GM10248 (cell line): Measurements from ENCODE around the gene VSTM2B.
A peak's percentile ranks its signal among the peaks of the same experiment; 100 is the strongest.
"Not testable (repeated sequence)": the region's sequence is repeated elsewhere in the genome, so short reads cannot be mapped to it uniquely, and the experiment has no call there.

Experiments used
- CTCF ChIA-PET: fragments of 300-600 bp; sonication (Branson Sonifier 250); formaldehyde crosslinking; extraction: SDS; loops from one replicate; lab custom pipeline; 2021; ENCODE audit warnings: antibody characterized with exemption; lab: Yijun Ruan, JAX
- POLR2A ChIA-PET: fragments of 350-650 bp; sonication (Branson Sonifier 250); formaldehyde crosslinking; extraction: SDS; loops from one replicate; lab custom pipeline; 2020; ENCODE audit warnings: antibody characterized with exemption; lab: Yijun Ruan, JAX
- DNase-seq: peaks from one replicate; pipeline ENCODE4 v3.0.0; 2012; ENCODE audit errors: extremely low spot score
- TF ChIP-seq, protein P1 (sequence below): IDR thresholded peaks from 2 replicates; pipeline ENCODE4 v1.5.1; 2012; ENCODE audit warnings: mild to moderate bottlenecking, low read depth; ENCODE audit errors: extremely low read depth, missing control alignments, control extremely low read depth

The VSTM2B gene

DNA sequence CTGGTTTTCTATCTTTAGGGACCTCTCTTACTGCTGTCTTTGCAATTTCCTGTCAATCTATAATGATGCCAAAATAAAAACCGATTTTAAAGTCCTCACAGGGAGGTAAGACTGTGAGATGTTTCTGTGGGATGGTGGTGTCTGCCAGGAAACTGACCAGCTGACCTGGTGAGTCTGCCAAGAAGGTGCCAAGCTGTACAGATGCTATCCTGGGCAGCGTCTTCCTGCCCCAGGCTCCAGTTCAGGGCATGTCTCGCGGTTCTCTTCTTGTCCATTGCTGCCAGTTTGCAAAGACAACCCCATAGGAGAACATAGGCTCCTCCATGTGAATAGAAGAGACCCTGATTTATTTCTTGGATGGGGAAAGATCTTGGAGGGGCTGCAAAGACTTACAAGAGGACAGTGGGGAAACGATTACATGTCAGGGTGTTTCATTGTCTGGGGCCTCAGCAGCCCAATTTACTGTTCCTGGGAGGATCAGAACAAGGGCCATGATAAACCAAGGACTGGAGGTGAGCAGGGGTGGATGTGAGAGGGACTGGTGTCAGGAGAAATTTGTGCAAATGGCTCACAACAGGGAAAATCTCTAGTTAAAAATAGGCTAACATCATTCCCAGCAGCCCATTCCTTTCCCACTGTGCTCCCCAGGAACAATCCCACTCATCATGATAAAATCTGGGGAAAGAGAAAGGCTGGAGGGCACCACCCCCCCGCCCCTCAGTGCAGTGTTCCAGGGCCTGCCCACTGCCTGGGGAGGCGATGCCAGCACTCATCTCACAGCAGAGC is 42.7 kb upstream of the VSTM2B start:
- TF ChIP-seq, protein P1, sequence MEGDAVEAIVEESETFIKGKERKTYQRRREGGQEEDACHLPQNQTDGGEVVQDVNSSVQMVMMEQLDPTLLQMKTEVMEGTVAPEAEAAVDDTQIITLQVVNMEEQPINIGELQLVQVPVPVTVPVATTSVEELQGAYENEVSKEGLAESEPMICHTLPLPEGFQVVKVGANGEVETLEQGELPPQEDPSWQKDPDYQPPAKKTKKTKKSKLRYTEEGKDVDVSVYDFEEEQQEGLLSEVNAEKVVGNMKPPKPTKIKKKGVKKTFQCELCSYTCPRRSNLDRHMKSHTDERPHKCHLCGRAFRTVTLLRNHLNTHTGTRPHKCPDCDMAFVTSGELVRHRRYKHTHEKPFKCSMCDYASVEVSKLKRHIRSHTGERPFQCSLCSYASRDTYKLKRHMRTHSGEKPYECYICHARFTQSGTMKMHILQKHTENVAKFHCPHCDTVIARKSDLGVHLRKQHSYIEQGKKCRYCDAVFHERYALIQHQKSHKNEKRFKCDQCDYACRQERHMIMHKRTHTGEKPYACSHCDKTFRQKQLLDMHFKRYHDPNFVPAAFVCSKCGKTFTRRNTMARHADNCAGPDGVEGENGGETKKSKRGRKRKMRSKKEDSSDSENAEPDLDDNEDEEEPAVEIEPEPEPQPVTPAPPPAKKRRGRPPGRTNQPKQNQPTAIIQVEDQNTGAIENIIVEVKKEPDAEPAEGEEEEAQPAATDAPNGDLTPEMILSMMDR: no peak
- ChIA-PET POLR2A (no interaction called here), CTCF (no interaction called here)
- peak; percentile 5 for DNase-seq

DNA sequence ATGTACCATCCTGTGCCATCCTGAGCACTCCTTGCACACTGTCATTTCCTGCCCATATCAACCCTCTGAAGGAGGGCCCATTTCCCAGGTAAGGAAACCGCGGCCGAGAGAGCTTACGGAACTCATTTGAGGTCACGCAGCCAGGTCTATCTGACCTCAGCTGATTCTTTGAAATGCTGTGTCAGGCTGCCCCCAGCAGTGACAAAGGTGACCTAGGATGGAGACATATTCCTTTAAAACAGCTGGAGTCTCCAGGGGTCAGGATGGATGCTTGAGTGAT is 42.2 kb upstream of the VSTM2B start:
- CTCF ChIA-PET: no interaction called here
- POLR2A ChIA-PET: no interaction called here
- TF ChIP-seq, protein P1: no peak
- peak; percentile 3 for DNase-seq

DNA sequence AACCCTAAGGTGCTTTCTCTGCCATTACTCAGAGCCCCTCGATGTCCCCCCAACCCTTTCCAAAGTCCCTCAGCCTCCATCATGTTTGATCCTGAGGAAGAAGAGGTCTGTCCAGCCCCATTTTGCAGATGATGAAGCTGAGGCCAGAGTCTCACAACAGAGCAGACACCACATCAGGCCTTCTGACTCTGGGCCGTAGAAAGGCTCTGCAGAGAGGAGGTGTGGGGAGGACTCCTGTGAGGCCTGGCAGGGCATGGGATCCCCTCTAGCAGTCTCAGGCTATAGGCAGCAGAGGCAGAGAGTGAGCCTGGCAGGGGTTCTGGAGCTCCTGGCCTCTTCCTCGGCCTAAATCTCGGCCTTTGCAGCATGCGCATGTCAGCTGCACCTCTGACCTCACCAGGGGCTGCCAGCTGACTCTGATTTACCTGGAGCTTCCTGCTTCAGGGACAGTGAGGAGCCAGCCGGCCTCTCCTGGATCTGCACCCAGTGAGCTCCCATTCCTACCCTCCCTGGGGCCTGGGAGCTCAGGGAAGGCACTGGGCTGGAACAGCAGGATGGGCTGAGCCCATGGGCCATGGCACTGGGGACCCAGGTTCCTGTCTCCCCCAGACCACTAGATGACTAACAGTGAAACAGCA is 41.7 kb upstream of the VSTM2B start:
- ChIA-PET CTCF (no interaction called here), POLR2A (no interaction called here)
- peak; percentile 2 for DNase-seq
- TF ChIP-seq, protein P1: no peak

DNA sequence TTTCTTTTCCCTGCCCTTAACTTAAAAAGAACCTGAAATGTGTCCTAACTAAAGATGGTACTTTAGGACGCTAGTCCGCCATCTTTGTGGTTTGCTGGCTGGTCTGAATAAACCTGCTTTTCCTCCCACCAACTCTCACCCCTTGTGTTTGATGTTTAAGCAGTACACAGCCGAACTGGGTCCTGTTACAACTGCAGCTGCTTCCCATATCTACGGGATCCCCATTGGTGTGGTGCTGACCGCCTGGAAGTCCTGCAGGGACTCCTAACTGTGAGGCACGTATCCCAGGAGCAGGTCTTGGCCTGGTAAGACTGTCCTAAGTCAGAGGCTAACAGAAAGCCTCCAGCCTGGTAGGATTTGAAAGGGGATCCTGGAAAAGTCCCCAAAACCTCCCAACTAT is 40.9 kb upstream of the VSTM2B start:
- DNase-seq: peak; percentile 1
- TF ChIP-seq, protein P1: no peak
- ChIA-PET CTCF (no interaction called here), POLR2A (no interaction called here)

DNA sequence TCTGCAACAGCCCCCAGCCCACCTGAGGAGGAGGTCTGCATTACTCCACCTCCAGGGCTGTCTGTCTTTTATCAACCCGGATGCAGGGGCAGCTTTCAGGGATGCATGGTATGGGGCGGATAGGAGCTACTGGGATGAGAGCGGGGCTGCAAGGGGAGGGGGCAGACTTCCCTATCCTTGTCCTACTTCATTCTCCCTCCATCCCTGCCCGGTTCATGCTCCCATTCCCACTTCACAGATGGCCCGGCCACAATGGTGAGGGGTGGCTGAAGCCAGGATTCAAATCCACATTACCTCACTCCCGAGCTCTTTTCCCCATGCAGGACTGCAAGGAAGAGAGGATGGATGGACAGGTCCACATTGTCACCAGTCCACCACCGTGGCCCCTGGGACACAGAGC is 40.5 kb upstream of the VSTM2B start:
- POLR2A ChIA-PET: no interaction called here
- no peak for DNase-seq
- CTCF ChIA-PET: no interaction called here
- TF ChIP-seq, protein P1: no peak

DNA sequence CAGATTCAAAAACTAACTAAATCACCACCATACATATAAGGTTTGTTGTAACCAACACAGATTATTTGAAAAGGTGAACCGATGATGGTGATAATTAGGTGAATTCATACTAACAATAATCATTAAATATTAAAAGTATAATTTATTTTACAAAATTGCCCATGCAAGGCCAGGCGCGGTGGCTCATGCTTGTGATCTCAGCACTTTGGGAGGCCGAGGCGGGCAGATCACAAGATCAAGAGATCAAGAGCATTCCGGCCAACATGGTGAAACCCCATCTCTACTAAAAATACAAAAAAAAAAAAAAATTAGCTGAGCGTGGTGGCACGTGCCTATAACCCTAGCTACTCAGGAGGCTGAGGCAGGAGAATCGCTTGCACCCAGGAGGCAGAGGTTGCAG is 38.8 kb upstream of the VSTM2B start:
- DNase-seq, CTCF ChIA-PET, POLR2A ChIA-PET: not testable (repeated sequence)

DNA sequence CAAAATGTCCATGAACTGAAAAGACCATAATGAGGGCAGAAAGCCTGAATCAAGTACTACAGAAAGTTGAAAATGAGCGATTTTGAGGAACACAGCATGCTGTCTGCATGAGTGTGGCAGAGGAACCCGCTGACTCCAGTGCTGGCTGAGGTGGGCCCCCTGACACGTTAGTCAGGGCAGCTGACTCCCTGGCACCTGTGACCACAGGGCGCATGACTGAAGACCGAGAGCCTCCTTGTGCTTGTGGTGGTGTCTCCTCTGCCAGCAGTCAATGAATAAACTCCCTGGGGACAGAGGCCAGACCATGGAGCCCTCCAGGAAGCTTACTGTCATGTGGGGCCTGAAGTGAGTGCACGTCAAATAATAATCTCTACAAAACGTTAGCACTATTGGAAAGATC is 38.4 kb upstream of the VSTM2B start:
- CTCF ChIA-PET: no interaction called here
- TF ChIP-seq, protein P1: no peak
- DNase-seq: peak; percentile 2
- POLR2A ChIA-PET: no interaction called here
